GM23338 (cell line): ENCODE data around the gene EHD1. TPM values are rescaled to one million over a fixed set of nuclear protein-coding genes. Genes with fewer than 3 reads are reported as not detected.

Source experiments
- ATAC-seq: fragments of 200-7000 bp; cut with Tn5 transposase; 3 replicates; pipeline ENCODE4 v1.9.1; 2020
- DNase-seq: peaks from one replicate; pipeline ENCODE4 v3.0.0-alpha.2; 2015; ENCODE audit warnings: low spot score
- H2AFZ ChIP-seq: fragments of 200-600 bp; sonication (generic); 2 replicates; pipeline ENCODE4 v1.8.0; 2016; ENCODE audit warnings: antibody characterized with exemption, mild to moderate bottlenecking, moderate library complexity
- H3F3A ChIP-seq: fragments of 200-600 bp; sonication (generic); replicated peaks from 2 replicates; pipeline ENCODE4 v1.8.0; 2017; ENCODE audit warnings: antibody characterized with exemption, mixed run types, low read depth
- H3K27ac ChIP-seq: fragments of 200-600 bp; sonication (generic); 2 replicates; pipeline ENCODE4 v1.6.1; 2016; ENCODE audit warnings: low read depth
- H3K27me3 ChIP-seq: fragments of 200-600 bp; sonication (generic); 2 replicates; pipeline ENCODE4 v1.8.0; 2016; ENCODE audit warnings: mild to moderate bottlenecking, mixed run types, moderate library complexity; ENCODE audit not compliant: insufficient read depth
- H3K36me3 ChIP-seq: fragments of 200-600 bp; sonication (generic); 2 replicates; pipeline ENCODE4 v1.8.0; 2016; ENCODE audit warnings: mild to moderate bottlenecking; ENCODE audit not compliant: insufficient read depth
- H3K4me1 ChIP-seq: fragments of 200-600 bp; sonication (generic); 2 replicates; pipeline ENCODE4 v1.8.0; 2016; ENCODE audit warnings: mild to moderate bottlenecking, moderate library complexity; ENCODE audit not compliant: insufficient read depth
- H3K4me2 ChIP-seq: fragments of 200-600 bp; sonication (generic); 2 replicates; pipeline ENCODE4 v1.7.1; 2017; ENCODE audit warnings: mixed run types
- H3K4me3 ChIP-seq: fragments of 200-600 bp; sonication (generic); 2 replicates; pipeline ENCODE4 v1.6.1; 2016; ENCODE audit warnings: mixed run types
- H3K79me2 ChIP-seq: fragments of 200-600 bp; sonication (generic); replicated peaks from 2 replicates; pipeline ENCODE4 v1.8.0; 2017; ENCODE audit warnings: mild to moderate bottlenecking; ENCODE audit not compliant: insufficient read depth
- H3K9me2 ChIP-seq: fragments of 200-600 bp; sonication (generic); 2 replicates; pipeline ENCODE4 v1.8.0; 2017; ENCODE audit not compliant: insufficient read depth
- H4K20me1 ChIP-seq: fragments of 200-600 bp; sonication (generic); replicated peaks from 2 replicates; pipeline ENCODE4 v1.8.0; 2017; ENCODE audit warnings: mild to moderate bottlenecking; ENCODE audit not compliant: insufficient read depth
- H3K27ac Mint-ChIP-seq: 2 replicates; pipeline ENCODE4 v1.8.0; 2020; ENCODE audit warnings: inconsistent platforms, mild to moderate bottlenecking, moderate library complexity, mixed read lengths
- H3K27me3 Mint-ChIP-seq: 3 replicates; pipeline ENCODE4 v1.8.0; 2022; ENCODE audit warnings: low read depth, mild to moderate bottlenecking, moderate library complexity, mixed read lengths, inconsistent platforms; ENCODE audit not compliant: insufficient read depth, poor library complexity
- H3K36me3 Mint-ChIP-seq: 3 replicates; pipeline ENCODE4 v1.8.0; 2021; ENCODE audit warnings: low read depth, mild to moderate bottlenecking, inconsistent platforms, moderate library complexity, mixed read lengths
- H3K4me1 Mint-ChIP-seq: 3 replicates; pipeline ENCODE4 v1.8.0; 2020; ENCODE audit warnings: mild to moderate bottlenecking, inconsistent platforms, mixed read lengths
- H3K4me3 Mint-ChIP-seq: 3 replicates; pipeline ENCODE4 v1.8.0; 2021; ENCODE audit warnings: moderate library complexity, mild to moderate bottlenecking, inconsistent platforms, mixed read lengths
- H3K9me3 Mint-ChIP-seq: 3 replicates; pipeline ENCODE4 v1.8.0; 2020; ENCODE audit warnings: moderate library complexity, mild to moderate bottlenecking, inconsistent platforms, mixed read lengths
- CREB1 ChIP-seq: fragments of 250-450 bp; sonication (Bioruptor Pico); IDR thresholded peaks from 2 replicates; pipeline ENCODE4 v1.5.0; 2020; ENCODE audit warnings: low read depth, mild to moderate bottlenecking, moderate library complexity
- ETS1 ChIP-seq: IDR thresholded peaks from 2 replicates; pipeline ENCODE4 v1.6.1; 2016; ENCODE audit warnings: antibody characterized with exemption
- EZH2phosphoT487 ChIP-seq: fragments of 200-600 bp; sonication (generic); IDR thresholded peaks from one replicate; pipeline ENCODE4 v1.8.1; 2018; ENCODE audit warnings: antibody characterized with exemption; ENCODE audit not compliant: unreplicated experiment
- JUNB ChIP-seq: IDR thresholded peaks from one replicate; pipeline ENCODE4 v1.6.1; 2016; ENCODE audit warnings: antibody characterized with exemption; ENCODE audit not compliant: unreplicated experiment
- NANOG ChIP-seq: IDR thresholded peaks from 2 replicates; pipeline ENCODE4 v1.6.1; 2016; ENCODE audit warnings: antibody characterized with exemption, borderline replicate concordance
- POLR2AphosphoS5 ChIP-seq: IDR thresholded peaks from 2 replicates; pipeline ENCODE4 v1.6.1; 2016; ENCODE audit warnings: antibody characterized with exemption, low read depth
- STAT1 ChIP-seq: IDR thresholded peaks from one replicate; pipeline ENCODE4 v1.6.1; 2016; ENCODE audit warnings: antibody characterized with exemption; ENCODE audit not compliant: unreplicated experiment
- ZNF114 ChIP-seq: fragments of 250-450 bp; sonication (Bioruptor Pico); IDR thresholded peaks from 2 replicates; pipeline ENCODE4 v1.5.0; 2020; ENCODE audit warnings: mild to moderate bottlenecking, moderate library complexity
- ZNF331 ChIP-seq: fragments of 250-450 bp; sonication (Bioruptor Pico); IDR thresholded peaks from 2 replicates; pipeline ENCODE4 v1.5.0; 2020; ENCODE audit warnings: low read depth, mild to moderate bottlenecking, moderate library complexity
- polyA plus RNA-seq: library from polyadenylated mRNA; unstranded; fragments of >200 nt; fragmentation: Nextera tagmentation; extraction: Ambion mirVana; gene quantifications from 2 replicates; pipeline ENCODE4 v1.2.1, GENCODE V29; 2016
- total RNA-seq: library from RNA; depleted of rRNA; stranded (reverse); fragments of >200 nt; shearing (Covaris generic); gene quantifications from 2 replicates; pipeline ENCODE4 v1.2.3, GENCODE V29; 2014
- TF ChIP-seq, protein P1 (sequence below): IDR thresholded peaks from one replicate; pipeline ENCODE4 v1.6.1; 2018; ENCODE audit warnings: antibody characterized with exemption; ENCODE audit not compliant: unreplicated experiment
- TF ChIP-seq, protein P2 (sequence below): fragments of 250-450 bp; sonication (Bioruptor Pico); IDR thresholded peaks from 2 replicates; pipeline ENCODE4 v1.5.0; 2020; ENCODE audit warnings: mild to moderate bottlenecking, moderate library complexity

Gene EHD1
- total and polyA plus RNA-seq, 2 experiments from 2014 or later, result 16.7 to 69.7 TPM

GRCh38 chr11:64917663-64917995, 39.2 kb upstream of the EHD1 start:
- Histone ChIP-seq H3K27me3 (no peaks in the 10 kb centered on the region), H3K79me2 (no peaks in the 10 kb centered on the region; the same call in 1 of the 2 replicates), H3K27ac (peak overlapping the region; percentile 6), H3K4me1 (peaks cover 8% of the 10 kb centered on the region), H4K20me1 (no peaks in the 10 kb centered on the region), H3K36me3 (no peaks in the 10 kb centered on the region), H3K9me2 (no peaks in the 10 kb centered on the region), H3K4me3 (peak overlapping the region; percentile 47), H2AFZ (peak overlapping the region; percentile 1; the same call in 1 of the 2 replicates), H3F3A (no peaks in the 10 kb centered on the region), H3K4me2 (peak overlapping the region; percentile 69)
- ATAC-seq (no peak), DNase-seq (peak; percentile 30)
- H3K36me3 Mint-ChIP-seq, result no peaks in the 10 kb centered on the region
- TF ChIP-seq NANOG (no peak), JUNB (no peak), EZH2phosphoT487 (no peak), ZNF331 (CRISPR knock-in tag) (no peak), STAT1 (no peak), POLR2AphosphoS5 (no peak), ZNF114 (no peak), ETS1 (no peak), CREB1 (no peak)
- TF ChIP-seq, protein P1, sequence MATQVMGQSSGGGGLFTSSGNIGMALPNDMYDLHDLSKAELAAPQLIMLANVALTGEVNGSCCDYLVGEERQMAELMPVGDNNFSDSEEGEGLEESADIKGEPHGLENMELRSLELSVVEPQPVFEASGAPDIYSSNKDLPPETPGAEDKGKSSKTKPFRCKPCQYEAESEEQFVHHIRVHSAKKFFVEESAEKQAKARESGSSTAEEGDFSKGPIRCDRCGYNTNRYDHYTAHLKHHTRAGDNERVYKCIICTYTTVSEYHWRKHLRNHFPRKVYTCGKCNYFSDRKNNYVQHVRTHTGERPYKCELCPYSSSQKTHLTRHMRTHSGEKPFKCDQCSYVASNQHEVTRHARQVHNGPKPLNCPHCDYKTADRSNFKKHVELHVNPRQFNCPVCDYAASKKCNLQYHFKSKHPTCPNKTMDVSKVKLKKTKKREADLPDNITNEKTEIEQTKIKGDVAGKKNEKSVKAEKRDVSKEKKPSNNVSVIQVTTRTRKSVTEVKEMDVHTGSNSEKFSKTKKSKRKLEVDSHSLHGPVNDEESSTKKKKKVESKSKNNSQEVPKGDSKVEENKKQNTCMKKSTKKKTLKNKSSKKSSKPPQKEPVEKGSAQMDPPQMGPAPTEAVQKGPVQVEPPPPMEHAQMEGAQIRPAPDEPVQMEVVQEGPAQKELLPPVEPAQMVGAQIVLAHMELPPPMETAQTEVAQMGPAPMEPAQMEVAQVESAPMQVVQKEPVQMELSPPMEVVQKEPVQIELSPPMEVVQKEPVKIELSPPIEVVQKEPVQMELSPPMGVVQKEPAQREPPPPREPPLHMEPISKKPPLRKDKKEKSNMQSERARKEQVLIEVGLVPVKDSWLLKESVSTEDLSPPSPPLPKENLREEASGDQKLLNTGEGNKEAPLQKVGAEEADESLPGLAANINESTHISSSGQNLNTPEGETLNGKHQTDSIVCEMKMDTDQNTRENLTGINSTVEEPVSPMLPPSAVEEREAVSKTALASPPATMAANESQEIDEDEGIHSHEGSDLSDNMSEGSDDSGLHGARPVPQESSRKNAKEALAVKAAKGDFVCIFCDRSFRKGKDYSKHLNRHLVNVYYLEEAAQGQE, result no peak
- TF ChIP-seq, protein P2, sequence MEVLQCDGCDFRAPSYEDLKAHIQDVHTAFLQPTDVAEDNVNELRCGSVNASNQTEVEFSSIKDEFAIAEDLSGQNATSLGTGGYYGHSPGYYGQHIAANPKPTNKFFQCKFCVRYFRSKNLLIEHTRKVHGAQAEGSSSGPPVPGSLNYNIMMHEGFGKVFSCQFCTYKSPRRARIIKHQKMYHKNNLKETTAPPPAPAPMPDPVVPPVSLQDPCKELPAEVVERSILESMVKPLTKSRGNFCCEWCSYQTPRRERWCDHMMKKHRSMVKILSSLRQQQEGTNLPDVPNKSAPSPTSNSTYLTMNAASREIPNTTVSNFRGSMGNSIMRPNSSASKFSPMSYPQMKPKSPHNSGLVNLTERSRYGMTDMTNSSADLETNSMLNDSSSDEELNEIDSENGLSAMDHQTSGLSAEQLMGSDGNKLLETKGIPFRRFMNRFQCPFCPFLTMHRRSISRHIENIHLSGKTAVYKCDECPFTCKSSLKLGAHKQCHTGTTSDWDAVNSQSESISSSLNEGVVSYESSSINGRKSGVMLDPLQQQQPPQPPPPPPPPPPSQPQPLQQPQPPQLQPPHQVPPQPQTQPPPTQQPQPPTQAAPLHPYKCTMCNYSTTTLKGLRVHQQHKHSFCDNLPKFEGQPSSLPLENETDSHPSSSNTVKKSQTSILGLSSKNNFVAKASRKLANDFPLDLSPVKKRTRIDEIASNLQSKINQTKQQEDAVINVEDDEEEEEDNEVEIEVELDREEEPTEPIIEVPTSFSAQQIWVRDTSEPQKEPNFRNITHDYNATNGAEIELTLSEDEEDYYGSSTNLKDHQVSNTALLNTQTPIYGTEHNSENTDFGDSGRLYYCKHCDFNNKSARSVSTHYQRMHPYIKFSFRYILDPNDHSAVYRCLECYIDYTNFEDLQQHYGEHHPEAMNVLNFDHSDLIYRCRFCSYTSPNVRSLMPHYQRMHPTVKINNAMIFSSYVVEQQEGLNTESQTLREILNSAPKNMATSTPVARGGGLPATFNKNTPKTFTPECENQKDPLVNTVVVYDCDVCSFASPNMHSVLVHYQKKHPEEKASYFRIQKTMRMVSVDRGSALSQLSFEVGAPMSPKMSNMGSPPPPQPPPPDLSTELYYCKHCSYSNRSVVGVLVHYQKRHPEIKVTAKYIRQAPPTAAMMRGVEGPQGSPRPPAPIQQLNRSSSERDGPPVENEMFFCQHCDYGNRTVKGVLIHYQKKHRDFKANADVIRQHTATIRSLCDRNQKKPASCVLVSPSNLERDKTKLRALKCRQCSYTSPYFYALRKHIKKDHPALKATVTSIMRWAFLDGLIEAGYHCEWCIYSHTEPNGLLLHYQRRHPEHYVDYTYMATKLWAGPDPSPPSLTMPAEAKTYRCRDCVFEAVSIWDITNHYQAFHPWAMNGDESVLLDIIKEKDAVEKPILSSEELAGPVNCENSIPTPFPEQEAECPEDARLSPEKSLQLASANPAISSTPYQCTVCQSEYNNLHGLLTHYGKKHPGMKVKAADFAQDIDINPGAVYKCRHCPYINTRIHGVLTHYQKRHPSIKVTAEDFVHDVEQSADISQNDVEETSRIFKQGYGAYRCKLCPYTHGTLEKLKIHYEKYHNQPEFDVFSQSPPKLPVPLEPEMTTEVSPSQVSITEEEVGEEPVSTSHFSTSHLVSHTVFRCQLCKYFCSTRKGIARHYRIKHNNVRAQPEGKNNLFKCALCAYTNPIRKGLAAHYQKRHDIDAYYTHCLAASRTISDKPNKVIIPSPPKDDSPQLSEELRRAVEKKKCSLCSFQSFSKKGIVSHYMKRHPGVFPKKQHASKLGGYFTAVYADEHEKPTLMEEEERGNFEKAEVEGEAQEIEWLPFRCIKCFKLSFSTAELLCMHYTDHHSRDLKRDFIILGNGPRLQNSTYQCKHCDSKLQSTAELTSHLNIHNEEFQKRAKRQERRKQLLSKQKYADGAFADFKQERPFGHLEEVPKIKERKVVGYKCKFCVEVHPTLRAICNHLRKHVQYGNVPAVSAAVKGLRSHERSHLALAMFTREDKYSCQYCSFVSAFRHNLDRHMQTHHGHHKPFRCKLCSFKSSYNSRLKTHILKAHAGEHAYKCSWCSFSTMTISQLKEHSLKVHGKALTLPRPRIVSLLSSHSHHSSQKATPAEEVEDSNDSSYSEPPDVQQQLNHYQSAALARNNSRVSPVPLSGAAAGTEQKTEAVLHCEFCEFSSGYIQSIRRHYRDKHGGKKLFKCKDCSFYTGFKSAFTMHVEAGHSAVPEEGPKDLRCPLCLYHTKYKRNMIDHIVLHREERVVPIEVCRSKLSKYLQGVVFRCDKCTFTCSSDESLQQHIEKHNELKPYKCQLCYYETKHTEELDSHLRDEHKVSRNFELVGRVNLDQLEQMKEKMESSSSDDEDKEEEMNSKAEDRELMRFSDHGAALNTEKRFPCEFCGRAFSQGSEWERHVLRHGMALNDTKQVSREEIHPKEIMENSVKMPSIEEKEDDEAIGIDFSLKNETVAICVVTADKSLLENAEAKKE (CRISPR knock-in tag), result no peak
- H3K4me3 Mint-ChIP-seq, result peak overlapping the region; percentile 91
- H3K27me3 Mint-ChIP-seq, result peaks cover 7% of the 10 kb centered on the region
- H3K4me1 Mint-ChIP-seq, result peaks cover 17% of the 10 kb centered on the region
- H3K27ac Mint-ChIP-seq, result peak overlapping the region; percentile 96
- H3K9me3 Mint-ChIP-seq, result no peaks in the 10 kb centered on the region
